GM15510 (cell line): ENCODE results near the gene HYAL2.

ENCODE experiments used
- POLR2A ChIP-seq: IDR thresholded peaks from 3 replicates; pipeline ENCODE4 v1.6.1; 2011; ENCODE audit warnings: borderline replicate concordance; ENCODE audit not compliant: insufficient read length; ENCODE audit errors: extremely low read depth

The HYAL2 gene

DNA sequence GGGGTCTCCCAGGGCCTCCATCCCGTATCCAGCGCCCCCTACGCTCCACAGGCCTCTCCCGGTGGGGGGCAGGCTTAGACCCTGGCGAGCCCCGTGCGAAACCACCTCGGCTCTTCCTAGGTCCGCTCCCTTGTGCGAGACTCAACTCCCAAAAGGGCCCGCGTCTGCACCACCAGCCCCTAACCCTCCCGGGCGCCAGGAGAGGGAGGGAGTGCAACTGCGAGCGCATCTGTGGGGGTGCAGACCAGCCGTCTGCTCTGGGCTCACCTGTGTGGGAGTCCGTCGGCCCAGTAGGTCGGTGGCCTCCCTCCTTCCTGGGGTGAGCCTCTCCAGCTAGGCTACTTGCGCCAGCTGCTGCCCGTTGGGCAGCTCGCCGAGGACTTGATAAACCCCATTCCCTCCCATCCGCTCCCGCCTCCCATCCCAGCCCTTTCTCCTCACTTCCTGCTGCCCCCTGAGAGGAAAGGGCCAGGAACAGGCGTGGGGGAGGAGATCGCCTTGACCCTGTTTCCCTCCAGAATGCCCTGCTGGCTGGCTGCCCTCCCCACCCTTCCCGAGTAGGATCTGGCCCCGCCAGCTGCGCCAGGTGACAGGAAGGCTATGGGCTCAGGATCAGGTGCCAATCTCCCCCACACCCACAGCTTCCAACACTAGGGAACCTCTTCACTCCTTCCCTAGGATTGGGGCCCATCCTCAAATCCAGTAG lies at the start of gene HYAL2:
TSS of gene HYAL2 (minus strand) at position 360 of the 706 bp plus-strand sequence. CDS start 2,256 bp downstream, outside the sequence.
- no peak for TF ChIP-seq POLR2A

- no peak for TF ChIP-seq POLR2A
These were observed 48.7 kb upstream of the HYAL2 start for GRCh38 chr3:50371133-50371685.

DNA sequence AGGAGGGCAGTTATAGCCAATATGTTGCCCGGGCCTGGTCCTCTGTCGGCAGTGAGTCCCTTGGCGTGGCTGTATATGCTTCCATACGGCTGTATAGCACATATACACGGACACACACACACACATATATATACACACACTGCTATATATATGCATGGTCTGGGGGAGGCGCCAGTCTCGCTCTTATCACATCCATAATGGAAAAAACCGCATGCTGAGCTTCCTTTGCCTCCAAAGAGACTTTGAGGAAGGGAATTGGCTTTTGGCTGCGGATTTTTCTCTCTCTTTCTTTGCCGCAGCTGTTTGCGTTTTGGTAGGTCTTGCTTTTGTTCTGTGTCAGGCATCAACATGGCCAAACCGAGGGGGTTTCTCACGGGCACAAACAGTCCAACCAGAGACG lies 48.0 kb upstream of the HYAL2 start:
- TF ChIP-seq POLR2A: no peak

- no peak for TF ChIP-seq POLR2A
These were observed 46.6 kb upstream of the HYAL2 start for GRCh38 chr3:50369012-50369670.

DNA sequence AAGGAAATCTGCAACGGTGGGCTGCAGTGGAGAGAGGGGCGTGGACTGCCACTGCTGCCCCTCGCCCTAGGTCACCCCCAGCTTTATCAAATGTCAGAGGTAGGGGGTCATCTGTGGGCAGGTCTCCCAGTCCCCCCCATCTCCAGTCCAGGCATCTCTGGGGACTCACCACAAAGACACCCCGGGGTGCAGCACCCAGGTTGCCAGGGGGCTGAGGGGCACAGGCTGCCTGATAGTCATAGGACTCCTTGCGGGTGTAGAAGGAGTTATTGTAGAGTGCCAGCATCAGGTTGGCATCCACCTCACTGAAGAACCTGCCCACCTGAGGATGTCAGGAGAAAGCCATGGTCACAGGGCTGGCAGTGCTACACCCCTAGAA lies 43.3 kb upstream of the HYAL2 start:
- TF ChIP-seq POLR2A: no peak

- peak; percentile 35 for TF ChIP-seq POLR2A
These were observed 42.7 kb upstream of the HYAL2 start for GRCh38 chr3:50365080-50365841.

DNA sequence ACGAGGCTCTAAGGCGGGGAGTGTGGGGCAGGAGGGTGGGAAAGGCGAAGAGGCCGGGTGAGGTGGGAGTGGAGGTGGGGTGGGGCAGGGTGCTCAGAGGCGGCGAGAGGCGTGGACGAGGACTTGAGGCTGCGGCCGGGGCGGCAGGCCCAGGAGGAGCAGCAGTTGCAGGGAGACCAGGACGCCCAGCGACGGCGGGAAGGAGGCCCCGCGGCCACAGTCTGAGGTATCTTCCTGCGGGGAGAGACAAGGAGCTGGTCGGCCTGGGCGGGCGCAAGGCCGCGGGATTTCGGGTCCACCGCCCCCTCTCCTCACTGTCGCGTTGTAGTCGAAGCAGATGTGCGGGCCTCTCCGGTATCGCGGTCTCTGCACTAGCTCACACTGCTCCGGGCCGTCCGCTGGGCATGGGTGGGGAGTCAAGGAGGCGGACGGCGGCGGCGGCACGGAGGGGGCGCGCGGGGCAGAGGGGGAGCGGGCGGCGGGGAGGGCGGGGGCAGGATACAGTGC lies 42.1 kb upstream of the HYAL2 start:
- TF ChIP-seq POLR2A: no peak

DNA sequence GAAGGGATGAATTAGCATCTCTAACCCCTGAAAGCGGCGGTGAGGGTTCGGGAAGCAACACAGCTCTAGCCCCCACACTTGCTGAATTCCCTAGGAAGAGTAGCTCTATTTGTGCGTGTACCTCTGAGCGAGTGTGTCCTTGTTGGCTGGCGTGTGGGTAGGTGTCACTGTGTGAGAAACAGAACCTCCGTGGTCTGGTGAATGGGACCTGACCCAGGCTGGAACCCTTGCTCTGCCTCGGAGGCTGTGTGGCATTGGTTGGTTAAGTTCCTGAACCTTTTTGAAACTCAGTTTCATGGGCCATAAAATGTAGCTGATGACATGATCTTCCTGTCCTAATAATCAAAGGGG lies 37.2 kb upstream of the HYAL2 start:
- no peak for TF ChIP-seq POLR2A

DNA sequence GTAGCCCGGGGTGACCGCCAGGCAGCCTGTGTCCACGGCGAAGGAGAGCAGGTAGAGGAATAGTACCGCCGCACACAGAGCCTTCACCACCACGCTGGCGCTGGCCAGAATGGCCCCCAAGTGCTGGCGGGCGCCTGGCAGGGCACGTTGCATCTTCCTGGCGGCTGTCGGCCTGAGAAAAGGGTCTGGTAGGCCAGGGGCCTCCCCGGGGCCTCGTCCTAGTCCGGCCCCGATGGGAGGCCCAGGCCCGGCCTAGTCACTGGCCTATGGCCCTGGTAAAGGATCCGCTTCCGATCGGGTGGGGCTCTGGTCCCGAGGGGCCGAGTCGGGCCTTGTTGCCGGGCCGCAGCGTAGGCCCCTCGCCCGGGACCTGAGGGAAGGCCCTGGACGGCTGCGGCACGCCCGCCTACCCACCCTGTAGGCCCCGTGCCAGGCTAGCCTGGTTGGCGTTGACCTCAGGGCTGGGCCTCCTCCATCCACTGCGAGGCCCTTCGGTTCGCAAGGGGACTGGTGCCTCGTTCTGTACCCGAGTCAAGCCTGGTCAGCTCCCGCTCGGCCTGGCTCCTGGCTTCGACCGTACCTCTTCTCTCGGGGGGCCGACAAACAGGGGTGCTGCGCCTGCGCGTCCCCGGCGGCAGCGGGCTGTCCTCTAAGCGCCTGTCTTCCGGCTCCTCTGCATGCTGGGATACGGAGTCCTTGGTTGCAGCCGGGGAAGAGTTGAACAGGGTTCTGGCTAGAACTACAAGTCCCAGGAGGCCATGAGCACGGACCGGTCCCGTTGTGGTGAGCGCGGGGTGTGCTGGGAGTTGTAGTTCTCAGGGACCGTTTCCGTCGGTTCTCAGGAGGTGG lies 36.6 kb upstream of the HYAL2 start, which contains the start of gene TMEM115:
TSS of gene TMEM115 (minus strand) at position 611 of the 849 bp plus-strand sequence. CDS start at position 153, 458 bp downstream.
- peak; percentile 74 for TF ChIP-seq POLR2A

DNA sequence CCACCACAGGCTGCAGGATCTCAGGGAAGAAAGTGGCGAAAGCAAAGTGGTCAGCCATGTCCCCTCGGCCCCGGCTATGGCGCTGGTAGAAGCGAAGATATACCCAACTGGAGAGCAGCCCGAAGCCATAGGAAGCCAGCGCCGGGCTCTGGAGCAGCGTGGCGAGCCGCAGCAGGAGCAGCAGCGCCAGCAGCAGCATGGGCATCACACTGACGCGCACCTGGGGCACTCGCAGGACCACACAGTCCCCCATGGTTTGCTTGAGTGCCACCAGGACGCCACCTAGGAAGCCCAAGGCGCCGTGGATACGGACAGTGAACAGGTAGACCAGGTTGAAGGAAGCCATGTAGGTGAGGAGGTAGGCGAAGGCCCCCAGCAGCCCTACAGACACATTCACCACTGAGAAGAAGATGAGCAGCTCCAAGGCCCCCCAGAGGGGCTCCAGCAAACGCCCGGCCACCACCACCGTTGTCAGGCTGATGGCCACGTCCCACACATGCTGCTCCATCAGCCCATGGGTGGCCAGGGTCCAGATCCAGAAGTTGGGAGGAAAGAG lies 35.9 kb upstream of the HYAL2 start:
- no peak for TF ChIP-seq POLR2A

DNA sequence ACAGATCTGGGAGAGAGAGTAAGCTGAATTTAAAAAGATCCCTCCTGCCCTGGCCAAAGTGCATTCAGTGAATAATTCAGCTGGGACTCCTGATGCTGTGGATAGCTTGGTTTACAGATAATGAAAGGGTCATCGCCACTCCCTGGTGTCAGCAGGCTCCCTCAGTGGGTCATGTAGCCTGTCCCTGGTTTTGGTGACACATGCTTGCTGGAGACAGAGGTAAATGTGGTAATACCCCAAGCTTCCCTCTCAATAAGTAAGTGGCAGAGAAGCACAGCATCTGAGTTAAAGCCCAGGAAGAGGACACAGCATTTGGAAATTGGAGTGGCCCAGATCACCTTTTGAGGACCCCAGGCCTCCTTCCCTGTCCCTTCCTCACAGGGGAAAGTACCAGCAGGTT lies 34.9 kb upstream of the HYAL2 start:
- TF ChIP-seq POLR2A: no peak

- TF ChIP-seq POLR2A: no peak
These were observed 34.0 kb upstream of the HYAL2 start for GRCh38 chr3:50356553-50356952.

DNA sequence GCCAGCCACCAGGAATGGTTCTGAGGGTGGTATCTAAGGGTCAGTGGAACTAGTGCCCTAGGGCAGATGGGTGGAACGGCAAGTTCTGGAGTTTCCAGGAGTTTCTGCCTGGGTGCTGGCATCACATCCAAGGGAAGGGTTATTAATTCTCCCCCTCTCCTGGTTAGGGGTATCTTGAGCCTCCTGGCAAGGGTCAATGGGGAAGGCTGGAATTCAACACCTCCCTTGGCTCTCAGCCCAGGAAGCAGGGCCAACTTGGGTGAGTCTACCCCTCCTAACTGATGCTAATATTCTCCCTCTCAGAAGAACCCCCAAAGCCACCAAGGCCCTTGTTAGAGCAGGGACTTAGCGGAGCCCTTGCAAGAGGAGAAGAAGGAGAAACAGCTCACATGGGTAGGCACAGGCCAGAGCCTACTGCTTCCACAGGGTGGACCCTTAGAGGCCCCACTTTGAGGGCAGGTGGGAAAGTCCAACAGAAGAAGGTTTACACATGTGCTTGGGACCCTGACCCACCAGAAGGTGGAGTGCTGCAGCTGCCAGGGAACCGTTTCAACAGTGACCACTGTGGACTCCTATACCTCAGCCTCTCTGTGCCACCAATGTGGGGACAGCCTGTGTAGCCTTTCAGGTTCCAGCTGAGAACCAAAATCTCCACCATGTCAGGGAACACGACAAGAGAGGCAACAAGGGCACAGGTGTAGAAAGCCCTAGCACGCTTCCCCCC lies 33.4 kb upstream of the HYAL2 start:
- TF ChIP-seq POLR2A: no peak
